Osteoblast (primary cell): ENCODE measurements around the gene N4BP2. TPM values are rescaled to one million over a fixed set of nuclear protein-coding genes. Genes with fewer than 3 reads are reported as not detected.

Experiments used
- DNase-seq: peaks from one replicate; pipeline ENCODE4 v3.0.0; 2011; ENCODE audit warnings: low spot score, mixed read lengths; ENCODE audit not compliant: insufficient read length; ENCODE audit errors: missing footprints
- H2AFZ ChIP-seq: 2 replicates; pipeline ENCODE4 v1.6.0; 2011; ENCODE audit warnings: mild to moderate bottlenecking, low read length
- H3K27ac ChIP-seq: 2 replicates; pipeline ENCODE4 v1.5.1; 2011; ENCODE audit warnings: mild to moderate bottlenecking, low read depth, low read length, moderate library complexity
- H3K27me3 ChIP-seq: 2 replicates; pipeline ENCODE4 v1.6.0; 2012; ENCODE audit warnings: mild to moderate bottlenecking, control low read depth, inconsistent platforms, low read length, moderate library complexity; ENCODE audit not compliant: insufficient read depth
- H3K36me3 ChIP-seq: 2 replicates; pipeline ENCODE4 v1.5.1; 2011; ENCODE audit warnings: mild to moderate bottlenecking, low read length, control low read depth, moderate library complexity; ENCODE audit not compliant: insufficient read depth
- H3K4me1 ChIP-seq: 2 replicates; pipeline ENCODE4 v1.5.1; 2011; ENCODE audit warnings: mild to moderate bottlenecking, low read length, control low read depth, moderate library complexity; ENCODE audit not compliant: insufficient read depth
- H3K4me2 ChIP-seq: 2 replicates; pipeline ENCODE4 v1.6.0; 2011; ENCODE audit warnings: mild to moderate bottlenecking, low read length; ENCODE audit not compliant: insufficient read depth
- H3K4me3 ChIP-seq: fragments of 200-600 bp; sonication (generic); 3 replicates; pipeline ENCODE4 v1.5.1; 2012; ENCODE audit warnings: mild to moderate bottlenecking, low read length, inconsistent platforms; ENCODE audit not compliant: insufficient read depth
- H3K79me2 ChIP-seq: 2 replicates; pipeline ENCODE4 v1.6.0; 2012; ENCODE audit warnings: mild to moderate bottlenecking, low read length, control low read depth, inconsistent platforms; ENCODE audit not compliant: insufficient read depth
- H3K9me3 ChIP-seq: 2 replicates; pipeline ENCODE4 v1.5.1; 2011; ENCODE audit warnings: low read depth, low read length, control low read depth
- H4K20me1 ChIP-seq: 2 replicates; pipeline ENCODE4 v1.6.0; 2012; ENCODE audit warnings: mild to moderate bottlenecking, low read length, control low read depth; ENCODE audit not compliant: insufficient read depth
- CTCF ChIP-seq: IDR thresholded peaks from 2 replicates; pipeline ENCODE4 v1.5.1; 2011; ENCODE audit warnings: mild to moderate bottlenecking, low read depth, low read length, moderate library complexity; ENCODE audit errors: extremely low read depth
- total RNA-seq: library from RNA; depleted of rRNA; stranded (reverse); fragments of >200 nt; gene quantifications from 2 replicates; pipeline ENCODE4 v1.2.3, GENCODE V29; 2012

Gene N4BP2
- total RNA-seq, 1 donor, result 19.2 TPM

DNA sequence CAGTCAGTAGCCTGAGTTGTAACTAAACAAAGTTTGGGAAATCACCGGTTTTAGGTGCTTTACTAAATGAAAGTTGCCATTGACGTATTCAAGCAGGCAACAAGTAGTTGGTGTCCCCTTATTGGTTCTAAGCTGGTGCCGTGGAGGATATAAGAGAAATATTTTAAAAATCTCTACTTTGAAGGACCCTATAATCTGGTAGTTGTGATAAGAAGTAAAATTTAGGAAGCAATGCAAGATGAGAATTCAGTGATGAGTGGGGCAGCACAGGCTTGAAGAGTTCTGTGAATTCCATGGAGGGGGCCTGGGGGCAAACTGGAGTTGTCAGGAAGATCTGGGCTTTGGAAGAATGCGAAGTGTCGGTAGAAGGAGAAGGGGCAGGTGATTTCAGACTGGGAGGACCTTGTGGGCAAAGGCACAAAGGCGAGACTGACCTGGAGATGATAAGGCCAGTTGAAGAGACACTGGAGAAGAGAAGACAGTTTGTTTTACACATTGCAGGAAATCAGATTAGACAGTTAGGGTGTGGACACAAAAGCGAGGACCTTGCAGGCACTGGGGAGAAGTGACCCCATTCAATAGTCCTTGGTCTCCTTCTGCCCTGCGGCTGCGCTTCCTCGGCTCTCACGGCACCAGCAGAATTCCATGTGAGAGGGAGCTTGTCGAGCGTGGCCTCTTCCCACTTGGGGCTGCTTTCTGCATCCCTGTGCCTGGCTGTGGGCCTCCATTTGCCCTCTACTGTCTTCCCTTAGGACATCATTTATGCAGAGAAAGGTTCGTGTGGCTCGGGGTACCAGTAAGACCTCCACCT, 141.4 kb downstream of the N4BP2 start:
- H3K79me2 ChIP-seq, result no peaks in the 10 kb centered on the region
- H3K4me1 ChIP-seq, result no peaks in the 10 kb centered on the region
- H3K4me2 ChIP-seq, result no peak overlapping the region
- H2AFZ ChIP-seq, result no peak overlapping the region
- no peaks in the 10 kb centered on the region for H4K20me1 ChIP-seq
- no peak overlapping the region for H3K4me3 ChIP-seq
- no peak overlapping the region for H3K27ac ChIP-seq
- TF ChIP-seq CTCF, result no peak
- no peaks in the 10 kb centered on the region for H3K36me3 ChIP-seq
- no peak for DNase-seq
- H3K27me3 ChIP-seq, result no peaks in the 10 kb centered on the region
- H3K9me3 ChIP-seq, result no peaks in the 10 kb centered on the region

DNA sequence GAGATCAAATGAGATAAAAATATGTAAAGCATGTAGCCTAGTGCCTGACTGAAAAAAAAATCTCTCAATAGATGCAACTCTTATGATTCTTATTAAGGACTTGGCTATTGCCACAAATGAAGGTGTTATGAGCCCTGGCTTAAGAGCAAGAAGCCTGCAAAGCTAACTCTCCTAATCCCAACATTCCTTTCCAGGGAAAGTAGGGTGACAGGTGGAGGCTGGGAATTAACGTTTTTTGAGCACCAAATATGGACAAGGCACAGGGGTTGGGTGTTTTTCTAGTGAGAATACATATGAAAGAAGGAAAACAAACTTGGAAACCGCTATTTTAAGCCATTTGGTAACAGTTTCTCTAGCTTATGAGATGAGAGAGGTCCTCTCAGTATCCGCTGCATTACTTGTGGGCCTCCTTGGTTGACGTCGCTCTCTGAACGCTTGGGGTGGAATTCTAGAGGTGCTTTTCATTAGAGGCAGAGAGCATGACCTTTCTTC, 142.6 kb downstream of the N4BP2 start:
- Histone ChIP-seq H3K4me1 (no peaks in the 10 kb centered on the region), H3K4me3 (no peak overlapping the region), H3K27ac (no peak overlapping the region), H3K4me2 (no peak overlapping the region), H3K27me3 (no peaks in the 10 kb centered on the region), H4K20me1 (no peaks in the 10 kb centered on the region), H3K79me2 (no peaks in the 10 kb centered on the region), H3K36me3 (no peaks in the 10 kb centered on the region), H3K9me3 (no peaks in the 10 kb centered on the region), H2AFZ (no peak overlapping the region)
- DNase-seq, result no peak
- no peak for TF ChIP-seq CTCF

GRCh38 chr4:40199999-40200874, 143.6 kb downstream of the N4BP2 start:
- no peaks in the 10 kb centered on the region for H3K9me3 ChIP-seq
- H3K4me1 ChIP-seq, result no peaks in the 10 kb centered on the region
- no peaks in the 10 kb centered on the region for H3K27me3 ChIP-seq
- no peaks in the 10 kb centered on the region for H3K36me3 ChIP-seq
- no peak overlapping the region for H3K4me2 ChIP-seq
- H2AFZ ChIP-seq, result no peak overlapping the region
- H3K27ac ChIP-seq, result no peak overlapping the region
- no peak overlapping the region for H3K4me3 ChIP-seq
- no peak for DNase-seq
- no peak for TF ChIP-seq CTCF
- no peaks in the 10 kb centered on the region for H4K20me1 ChIP-seq
- H3K79me2 ChIP-seq, result no peaks in the 10 kb centered on the region
